H1 (cell line): ENCODE measurements around the gene EZH1. TPM values are rescaled to one million over a fixed set of nuclear protein-coding genes. Genes with fewer than 3 reads are reported as not detected.

Experiments used
- CTCF ChIA-PET: fragments of 300-600 bp; sonication (Branson Sonifier 250); formaldehyde crosslinking; loops from one replicate; lab custom pipeline; 2021; ENCODE audit not compliant: partially characterized antibody; lab: Charles Lee
- POLR2A ChIA-PET: fragments of 300-600 bp; sonication (Branson Sonifier 250); formaldehyde crosslinking; loops from one replicate; lab custom pipeline; 2021; ENCODE audit warnings: inconsistent platforms; ENCODE audit not compliant: partially characterized antibody; lab: Charles Lee
- DNase-seq, 2 experiments: peaks; one replicate each; pipeline versions ENCODE4 v3.0.0 to v3.0.0-alpha.2; 2010 to 2022; ENCODE audit warnings: low spot score in 2 of 2, low read depth in 1 of 2, mixed read lengths in 1 of 2
- FAIRE-seq: peaks from 2 replicates; lab custom pipeline; 2011; peaks lifted over from hg19 to GRCh38; lab: Jason Lieb, UNC
- H2AFZ ChIP-seq: 2 replicates; pipeline ENCODE4 v1.8.1; 2012; ENCODE audit warnings: low read length, inconsistent platforms
- H2AK5ac ChIP-seq: 2 replicates; pipeline ENCODE4 v1.6.1; 2013; ENCODE audit warnings: low read depth, low read length
- H2BK120ac ChIP-seq: replicated peaks from 2 replicates; pipeline ENCODE3; 2013; ENCODE audit warnings: low read depth, low read length, inconsistent platforms
- H2BK12ac ChIP-seq: 2 replicates; pipeline ENCODE4 v1.6.1; 2013; ENCODE audit warnings: low read depth, low read length
- H2BK15ac ChIP-seq: 2 replicates; pipeline ENCODE4 v1.6.1; 2013; ENCODE audit warnings: low read length
- H2BK20ac ChIP-seq: 2 replicates; pipeline ENCODE4 v1.6.1; 2013; ENCODE audit warnings: low read length
- H2BK5ac ChIP-seq: 2 replicates; pipeline ENCODE4 v1.6.1; 2013; ENCODE audit warnings: low read depth, low read length
- H3K14ac ChIP-seq: 2 replicates; pipeline ENCODE4 v1.6.1; 2013; ENCODE audit warnings: inconsistent platforms; ENCODE audit not compliant: insufficient read length
- H3K18ac ChIP-seq: 2 replicates; pipeline ENCODE4 v1.6.1; 2013; ENCODE audit warnings: low read length; ENCODE audit errors: extremely low read depth
- H3K23ac ChIP-seq: 2 replicates; pipeline ENCODE4 v1.6.1; 2013; ENCODE audit warnings: inconsistent platforms; ENCODE audit not compliant: insufficient read length
- H3K23me2 ChIP-seq: 2 replicates; pipeline ENCODE4 v1.6.1; 2013; ENCODE audit warnings: low read depth, low read length
- H3K27ac ChIP-seq: 2 replicates; pipeline ENCODE4 v1.6.1; 2011; ENCODE audit warnings: low read depth, low read length, inconsistent platforms
- H3K27me3 ChIP-seq, 4 experiments: replicated peaks in 1 of 4; 1 replicate in 1 of 4; 2 replicates in 3 of 4; pipeline versions ENCODE4 v1.6.1 to v1.8.1; 2011 to 2013; ENCODE audit warnings: low read length in 3 of 4, mild to moderate bottlenecking in 3 of 4, inconsistent platforms in 2 of 4, mixed read lengths in 2 of 4, moderate library complexity in 1 of 4; ENCODE audit not compliant: control insufficient read depth in 3 of 4, insufficient read depth in 3 of 4; ENCODE audit errors: extremely low read depth in 1 of 4
- H3K36me3 ChIP-seq, 4 experiments: 2 replicates each; pipeline versions ENCODE4 v1.6.1 to v1.8.1; 2011 to 2013; ENCODE audit warnings: mild to moderate bottlenecking in 4 of 4, low read length in 3 of 4, moderate library complexity in 2 of 4, control low read depth in 1 of 4, inconsistent platforms in 1 of 4; ENCODE audit not compliant: insufficient read depth in 4 of 4, control insufficient read depth in 2 of 4
- H3K4ac ChIP-seq: replicated peaks from 2 replicates; pipeline ENCODE3; 2013; ENCODE audit warnings: low read length, low read depth, mixed read lengths, inconsistent platforms; ENCODE audit not compliant: insufficient read length
- H3K4me1 ChIP-seq, 4 experiments: replicated peaks in 1 of 4; 1 replicate in 1 of 4; 2 replicates in 3 of 4; pipeline versions ENCODE4 v1.6.1 to v1.8.1; 2011 to 2013; ENCODE audit warnings: low read length in 3 of 4, inconsistent platforms in 2 of 4, mixed read lengths in 1 of 4; ENCODE audit not compliant: insufficient read depth in 4 of 4, control insufficient read depth in 3 of 4
- H3K4me2 ChIP-seq, 2 experiments: 2 replicates each; pipeline versions ENCODE4 v1.6.1 to v1.8.1; 2011 to 2013; ENCODE audit warnings: low read depth in 2 of 2, low read length in 2 of 2, control low read depth in 1 of 2, inconsistent platforms in 1 of 2, mild to moderate bottlenecking in 1 of 2; ENCODE audit not compliant: insufficient read depth in 1 of 2
- H3K4me3 ChIP-seq, 4 experiments: fragments of 200-600, 300-600 bp in 1 of 4; sonication (generic), shearing (Covaris generic), sonication (Bioruptor Twin) in 1 of 4; 2 replicates each; pipeline versions ENCODE4 v1.5.1 to v1.8.1; 2011 to 2016; ENCODE audit warnings: low read length in 4 of 4, low read depth in 3 of 4, control low read depth in 2 of 4, inconsistent platforms in 2 of 4, mild to moderate bottlenecking in 2 of 4, mixed read lengths in 1 of 4, moderate library complexity in 1 of 4; ENCODE audit not compliant: insufficient read depth in 2 of 4; ENCODE audit errors: extremely low read depth in 1 of 4
- H3K56ac ChIP-seq: replicated peaks from 2 replicates; pipeline ENCODE3; 2013; ENCODE audit warnings: low read depth, mild to moderate bottlenecking, mixed read lengths, low read length, inconsistent platforms; ENCODE audit not compliant: insufficient read length
- H3K79me1 ChIP-seq: 2 replicates; pipeline ENCODE4 v1.6.1; 2013; ENCODE audit warnings: low read depth, low read length, control low read depth
- H3K79me2 ChIP-seq, 2 experiments: 2 replicates each; pipeline versions ENCODE4 v1.6.1 to v1.8.1; 2012 to 2013; ENCODE audit warnings: low read length in 2 of 2, mild to moderate bottlenecking in 2 of 2, inconsistent platforms in 1 of 2; ENCODE audit not compliant: insufficient read depth in 2 of 2, control insufficient read depth in 1 of 2
- H3K9ac ChIP-seq, 4 experiments: replicated peaks in 1 of 4; 1 replicate in 1 of 4; 2 replicates in 3 of 4; pipeline versions ENCODE4 v1.6.1 to v1.8.1; 2011 to 2013; ENCODE audit warnings: low read depth in 3 of 4, low read length in 3 of 4, control low read depth in 2 of 4, mild to moderate bottlenecking in 2 of 4, moderate library complexity in 2 of 4, inconsistent platforms in 1 of 4; ENCODE audit errors: extremely low read depth in 1 of 4
- H3K9me3 ChIP-seq, 2 experiments: 2 replicates each; pipeline versions ENCODE4 v1.6.1 to v1.8.1; 2012 to 2013; ENCODE audit warnings: mild to moderate bottlenecking in 2 of 2, moderate library complexity in 2 of 2, control low read depth in 1 of 2, inconsistent platforms in 1 of 2, low read depth in 1 of 2, low read length in 1 of 2, mixed read lengths in 1 of 2; ENCODE audit not compliant: insufficient read depth in 2 of 2
- H4K20me1 ChIP-seq, 2 experiments: replicated peaks in 1 of 2; 2 replicates each; pipeline versions ENCODE3 to v1.8.1; 2011 to 2013; ENCODE audit warnings: inconsistent platforms in 2 of 2, low read length in 2 of 2, mild to moderate bottlenecking in 1 of 2; ENCODE audit not compliant: insufficient read depth in 2 of 2, control insufficient read depth in 1 of 2
- H4K5ac ChIP-seq: 2 replicates; pipeline ENCODE4 v1.6.1; 2013; ENCODE audit warnings: low read length, low read depth, mixed read lengths, inconsistent platforms; ENCODE audit not compliant: insufficient read length
- H4K8ac ChIP-seq: 2 replicates; pipeline ENCODE4 v1.8.0; 2013; ENCODE audit warnings: mild to moderate bottlenecking, moderate library complexity, low read length, inconsistent platforms; ENCODE audit not compliant: insufficient read depth; ENCODE audit errors: extremely low read depth
- H4K91ac ChIP-seq: replicated peaks from 2 replicates; pipeline ENCODE3; 2013; ENCODE audit warnings: low read length, mixed read lengths, inconsistent platforms; ENCODE audit not compliant: insufficient read length
- CBX5 ChIP-seq: fragments of 300-800, 300-1000 bp; sonication (generic); IDR thresholded peaks from 2 replicates; pipeline ENCODE4 v1.7.1; 2016; ENCODE audit warnings: antibody characterized with exemption, low read length, low read depth
- CREB1 ChIP-seq: IDR thresholded peaks from 2 replicates; pipeline ENCODE4 v1.6.1; 2012; ENCODE audit warnings: inconsistent platforms
- GTF2F1 ChIP-seq: IDR thresholded peaks from 2 replicates; pipeline ENCODE4 v1.6.1; 2012; ENCODE audit warnings: low read depth, low read length, improper control_type of control experiment, borderline replicate concordance
- HDAC2 ChIP-seq, 2 experiments: fragments of 300-600 bp in 1 of 2; sonication (generic) in 1 of 2; IDR thresholded peaks; 2 replicates each; pipeline ENCODE4 v1.6.1; 2011 to 2012; ENCODE audit warnings: low read depth in 2 of 2, low read length in 2 of 2, mild to moderate bottlenecking in 2 of 2, moderate library complexity in 2 of 2, borderline replicate concordance in 1 of 2, inconsistent platforms in 1 of 2
- JUN ChIP-seq: IDR thresholded peaks from 2 replicates; pipeline ENCODE4 v1.6.1; 2011; ENCODE audit warnings: low read depth, mild to moderate bottlenecking, improper control_type of control experiment, low read length
- MAX ChIP-seq: IDR thresholded peaks from 2 replicates; pipeline ENCODE4 v1.6.1; 2012; ENCODE audit warnings: inconsistent platforms
- RAD21 ChIP-seq, 2 experiments: IDR thresholded peaks in 1 of 2; conservative IDR thresholded peaks in 1 of 2; 2 replicates each; pipeline ENCODE4 v1.6.1; 2011; ENCODE audit warnings: low read depth in 2 of 2, low read length in 2 of 2, improper control_type of control experiment in 1 of 2, inconsistent platforms in 1 of 2, mild to moderate bottlenecking in 1 of 2, moderate library complexity in 1 of 2
- SP2 ChIP-seq: IDR thresholded peaks from 2 replicates; pipeline ENCODE4 v1.6.1; 2012; ENCODE audit warnings: mild to moderate bottlenecking, low read length, inconsistent platforms
- SUZ12 ChIP-seq: fragments of 200-600 bp; sonication (generic); IDR thresholded peaks from 2 replicates; pipeline ENCODE4 v1.6.1; 2012; ENCODE audit warnings: mild to moderate bottlenecking, inconsistent platforms, low read length, moderate library complexity, mixed read lengths
- WGBS, 2 experiments: shearing (Covaris generic) in 1 of 2; methylation state at CpG; one replicate each; pipeline versions ENCODE4 v1.1.6 to v1.1.7; 2013 to 2015; ENCODE audit warnings: low lambda C conversion rate in 2 of 2, mixed read lengths in 2 of 2, inconsistent platforms in 1 of 2, low coverage in 1 of 2, missing lambda C conversion rate in 1 of 2; ENCODE audit not compliant: insufficient replicate concordance in 2 of 2, insufficient coverage in 1 of 2, insufficient read length in 1 of 2; ENCODE audit errors: extremely low coverage in 1 of 2, missing lambda C conversion rate in 1 of 2; 5-methylcytosine and 5-hydroxymethylcytosine counted together
- polyA plus RNA-seq, 7 experiments: library from polyadenylated mRNA; depleted of rRNA in 3 of 7; stranded (reverse) in 5 of 7; unstranded in 2 of 7; fragments of >200 nt in 5 of 7; fragments of 200-250 nt in 2 of 7; gene quantifications; 1 replicate in 5 of 7; 2 replicates in 1 of 7; 4 replicates in 1 of 7; pipeline versions ENCODE4 v1.2.1 to v1.2.3, GENCODE V29; 2011 to 2013; ENCODE audit warnings: missing spikeins in 2 of 7, mixed read lengths in 2 of 7
- total RNA-seq: library from RNA; stranded (reverse); fragmentation: NEBNext Ultra II Directional; extraction: Animal tissue kit (Norgen Biotek cat#: 25700); gene quantifications from 2 replicates; pipeline ENCODE4 v1.2.1, GENCODE V29; 2021

The EZH1 gene
- total and polyA plus RNA-seq, 2 of the 8 experiments (the other 6 are each of a cell fraction or from before 2014, with no cell fraction given), result 17.4 to 20.8 TPM

GRCh38 chr17:42684929-42685556 is 59.8 kb downstream of the EZH1 start:
- Histone ChIP-seq H2BK15ac (no peak overlapping the region), H3K4ac (no peak overlapping the region), H4K5ac (no peak overlapping the region), H3K18ac (no peak overlapping the region), H3K79me1 (no peaks in the 10 kb centered on the region), H3K79me2 (no peaks in the 10 kb centered on the region), H3K9ac (no peak overlapping the region), H3K4me2 (no peak overlapping the region), H3K9me3 (no peaks in the 10 kb centered on the region), H2BK120ac (no peak overlapping the region), H3K4me3 (no peak overlapping the region), H2AK5ac (no peak overlapping the region), H4K8ac (no peak overlapping the region; the same call in none of the 2 replicates), H3K4me1 (peaks cover 0 to 17% (median 16%) of the 10 kb centered on the region in 4 experiments; a peak in 6 of 7 replicates), H3K14ac (no peak overlapping the region), H2AFZ (no peak overlapping the region), H3K27me3 (peaks cover 0 to 26% (median 21%) of the 10 kb centered on the region in 4 experiments; a peak in 5 of 7 replicates), H2BK5ac (no peak overlapping the region), H3K27ac (no peak overlapping the region), H3K23me2 (peaks cover 16% of the 10 kb centered on the region; the same call in 1 of the 2 replicates), H2BK20ac (no peak overlapping the region), H3K56ac (no peak overlapping the region), H3K23ac (no peak overlapping the region), H2BK12ac (no peak overlapping the region), H3K36me3 (peaks cover 0 to 4% (median 0%) of the 10 kb centered on the region in 4 experiments; a peak in 2 of 8 replicates), H4K91ac (no peak overlapping the region), H4K20me1 (peaks cover 0 to 5% of the 10 kb centered on the region in 2 experiments)
- 93% methylated on average over 49 of the region's 50 CpGs; no CpG with 5 or more reads in 1 of the 2 experiments for WGBS, 2 experiments
- TF ChIP-seq HDAC2 (IDR thresholded peaks at IDR 0.05; ENCODE audit: borderline replicate concordance in 1 of 2, low read depth in 2 of 2, low read length in 2 of 2) (no peak), GTF2F1 (no peak), SUZ12 (no peak), CREB1 (no peak), SP2 (no peak), MAX (no peak), CBX5 (no peak), JUN (no peak), RAD21 (IDR thresholded peaks at IDR 0.05 in 1 of 2, conservative IDR thresholded peaks at IDR 0.05 in 1 of 2; ENCODE audit: low read depth in 2 of 2, low read length in 2 of 2) (no peak)
- ChIA-PET CTCF (interaction anchor here (0.7 to 3.4 kb wide), 4 partner anchors 11 to 107 kb away, joined by 3 to 15 read pairs (median 4); partner anchors contain the start of gene PSMC3IP), POLR2A (interaction anchor here (0.8 to 1.3 kb wide), 2 partner anchors 9 to 149 kb away, joined by 3 to 4 read pairs; partner anchors contain the start of gene NAGLU)
- FAIRE-seq (no peak), DNase-seq (no peak)
